Caco-2 (cell line): ENCODE measurements around the gene NEMP1. TPM values are rescaled to one million over a fixed set of nuclear protein-coding genes. Genes with fewer than 3 reads are reported as not detected.

Experiments
- BruUV-seq: library from RNA; stranded (reverse); fragments of 400-500 nt; replicated peaks from 2 replicates; lab custom pipeline; 2021; lab: Mats Ljungman, UMichigan
- CTCF ChIA-PET: fragments of 300-600 bp; sonication (Branson Sonifier 250); formaldehyde crosslinking; loops from one replicate; lab custom pipeline; 2022; ENCODE audit warnings: antibody characterized with exemption; lab: Charles Lee
- POLR2A ChIA-PET: fragments of 300-600 bp; sonication (Branson Sonifier 250); formaldehyde crosslinking; loops from one replicate; lab custom pipeline; 2022; ENCODE audit warnings: antibody characterized with exemption; lab: Charles Lee
- DNase-seq, 2 experiments: peaks; one replicate each; pipeline versions ENCODE4 v3.0.0 to v3.0.0-alpha.2; 2020 to 2022
- H3K27me3 ChIP-seq: replicated peaks from 2 replicates; pipeline ENCODE4 v1.6.0; 2011; ENCODE audit warnings: low read length; ENCODE audit not compliant: control insufficient read depth, insufficient read depth
- H3K36me3 ChIP-seq: 2 replicates; pipeline ENCODE4 v1.5.1; 2011; ENCODE audit warnings: low read length; ENCODE audit not compliant: control insufficient read depth, insufficient read depth
- H3K4me1 ChIP-seq: fragments of 250-450 bp; sonication (Bioruptor Pico); 2 replicates; pipeline ENCODE4 v1.5.1; 2020; ENCODE audit warnings: mild to moderate bottlenecking
- H3K4me3 ChIP-seq: 2 replicates; pipeline ENCODE4 v1.5.1; 2011; ENCODE audit warnings: low read depth, mild to moderate bottlenecking, control low read depth, low read length
- H3K9me3 ChIP-seq: fragments of 250-450 bp; sonication (Bioruptor Pico); 2 replicates; pipeline ENCODE4 v1.5.1; 2020; ENCODE audit warnings: mild to moderate bottlenecking, moderate library complexity
- H3K27ac Mint-ChIP-seq: one replicate; pipeline ENCODE4 v1.8.0; 2022; ENCODE audit warnings: mixed read lengths; ENCODE audit not compliant: unreplicated experiment
- H3K27me3 Mint-ChIP-seq: one replicate; pipeline ENCODE4 v1.8.0; 2022; ENCODE audit warnings: mixed read lengths; ENCODE audit not compliant: insufficient read depth, unreplicated experiment
- H3K36me3 Mint-ChIP-seq: one replicate; pipeline ENCODE4 v1.8.0; 2022; ENCODE audit warnings: mild to moderate bottlenecking, mixed read lengths; ENCODE audit not compliant: insufficient read depth, unreplicated experiment
- H3K4me1 Mint-ChIP-seq: one replicate; pipeline ENCODE4 v1.8.0; 2022; ENCODE audit warnings: low read depth, mixed read lengths; ENCODE audit not compliant: unreplicated experiment
- H3K4me3 Mint-ChIP-seq: one replicate; pipeline ENCODE4 v1.8.0; 2022; ENCODE audit warnings: mild to moderate bottlenecking, moderate library complexity, mixed read lengths; ENCODE audit not compliant: unreplicated experiment
- H3K9me3 Mint-ChIP-seq: one replicate; pipeline ENCODE4 v1.8.0; 2022; ENCODE audit warnings: mixed read lengths; ENCODE audit not compliant: unreplicated experiment
- intact Hi-C: fragments of 100-400 bp; cut with micrococcal nuclease; formaldehyde crosslinking; loops from one replicate; pipeline ENCODE4 v1.10.0; 2022; ENCODE audit not compliant: unreplicated experiment
- total RNA-seq: library from RNA; stranded (reverse); gene quantifications from 2 replicates; pipeline ENCODE4 v1.2.3, GENCODE V29; 2022
- TF ChIP-seq, protein P1 (sequence below), 2 experiments: fragments of 200-600 bp in 1 of 2; IDR thresholded peaks; 1 replicate in 1 of 2; 2 replicates in 1 of 2; pipeline versions ENCODE4 v1.5.1 to v1.8.0; 2011 to 2022; ENCODE audit warnings: antibody characterized with exemption in 1 of 2, control low read depth in 1 of 2, inconsistent platforms in 1 of 2, low read depth in 1 of 2, low read length in 1 of 2, mild to moderate bottlenecking in 1 of 2, moderate library complexity in 1 of 2; ENCODE audit not compliant: insufficient read depth in 1 of 2, severe bottlenecking in 1 of 2, unreplicated experiment in 1 of 2

The NEMP1 gene
- total RNA-seq, 1 experiment from 2014 or later, result 40.1 TPM

GRCh38 chr12:57099766-57100165 is 21.2 kb upstream of the NEMP1 start:
- Mint-ChIP-seq H3K4me1 (no peaks in the 10 kb centered on the region), H3K36me3 (peaks cover 22% of the 10 kb centered on the region), H3K27me3 (no peaks in the 10 kb centered on the region), H3K4me3 (no peak overlapping the region), H3K9me3 (no peaks in the 10 kb centered on the region), H3K27ac (no peak overlapping the region)
- Histone ChIP-seq H3K4me3 (no peak overlapping the region), H3K9me3 (no peaks in the 10 kb centered on the region), H3K36me3 (peaks cover 2% of the 10 kb centered on the region; the same call in 1 of the 2 replicates), H3K27me3 (no peaks in the 10 kb centered on the region), H3K4me1 (peaks cover 11% of the 10 kb centered on the region)
- intact Hi-C loops, result no loop called here
- BruUV-seq, result no TSS peak
- no peak for DNase-seq
- POLR2A ChIA-PET, result no interaction called here
- CTCF ChIA-PET, result interaction anchor here (0.6 to 1.9 kb wide), 2 partner anchors 30 to 82 kb away, joined by 8 read pairs; no protein-coding TSS in a partner anchor
- TF ChIP-seq, protein P1, sequence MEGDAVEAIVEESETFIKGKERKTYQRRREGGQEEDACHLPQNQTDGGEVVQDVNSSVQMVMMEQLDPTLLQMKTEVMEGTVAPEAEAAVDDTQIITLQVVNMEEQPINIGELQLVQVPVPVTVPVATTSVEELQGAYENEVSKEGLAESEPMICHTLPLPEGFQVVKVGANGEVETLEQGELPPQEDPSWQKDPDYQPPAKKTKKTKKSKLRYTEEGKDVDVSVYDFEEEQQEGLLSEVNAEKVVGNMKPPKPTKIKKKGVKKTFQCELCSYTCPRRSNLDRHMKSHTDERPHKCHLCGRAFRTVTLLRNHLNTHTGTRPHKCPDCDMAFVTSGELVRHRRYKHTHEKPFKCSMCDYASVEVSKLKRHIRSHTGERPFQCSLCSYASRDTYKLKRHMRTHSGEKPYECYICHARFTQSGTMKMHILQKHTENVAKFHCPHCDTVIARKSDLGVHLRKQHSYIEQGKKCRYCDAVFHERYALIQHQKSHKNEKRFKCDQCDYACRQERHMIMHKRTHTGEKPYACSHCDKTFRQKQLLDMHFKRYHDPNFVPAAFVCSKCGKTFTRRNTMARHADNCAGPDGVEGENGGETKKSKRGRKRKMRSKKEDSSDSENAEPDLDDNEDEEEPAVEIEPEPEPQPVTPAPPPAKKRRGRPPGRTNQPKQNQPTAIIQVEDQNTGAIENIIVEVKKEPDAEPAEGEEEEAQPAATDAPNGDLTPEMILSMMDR (IDR thresholded peaks at IDR 0.05; ENCODE audit: insufficient read depth in 1 of 2, low read depth in 1 of 2, low read length in 1 of 2, severe bottlenecking in 1 of 2, unreplicated experiment in 1 of 2), result no peak

DNA sequence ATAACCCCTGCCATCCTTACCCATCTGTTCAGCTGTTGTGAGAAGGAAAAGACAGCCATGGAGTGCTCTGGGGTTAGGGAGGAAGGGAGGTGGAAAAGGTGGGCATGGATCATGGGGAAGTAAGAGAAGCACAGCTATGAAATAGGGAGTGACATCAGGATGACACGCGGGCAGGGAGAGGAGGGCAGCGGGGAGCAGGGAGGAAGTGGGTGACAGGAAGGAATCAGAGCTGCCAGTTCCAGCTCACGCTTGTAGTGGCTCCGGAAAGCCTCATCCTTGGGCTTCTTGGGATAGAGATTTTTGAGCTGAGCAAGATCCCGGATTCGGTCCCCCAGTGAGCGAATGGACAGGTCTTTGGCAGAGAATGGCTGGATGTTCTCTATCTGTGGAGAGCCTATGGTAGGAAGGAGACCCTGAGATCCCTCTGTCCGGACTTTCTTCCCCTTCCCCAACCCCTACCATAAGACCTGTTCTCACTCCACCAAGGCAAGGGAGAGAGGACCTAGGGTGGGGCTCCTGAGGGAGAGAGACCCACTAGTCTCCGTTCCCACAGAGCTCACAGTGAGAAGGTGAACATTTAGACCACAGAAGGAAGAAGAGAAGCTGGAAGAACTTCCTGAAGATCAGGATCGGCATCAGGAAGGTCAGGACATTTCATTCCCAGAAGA is 20.6 kb upstream of the NEMP1 start:
- ChIA-PET POLR2A (no interaction called here), CTCF (interaction anchor here (0.5 to 3.9 kb wide), 4 partner anchors 13 to 81 kb away, joined by 7 to 19 read pairs (median 8); partner anchors contain the start of gene STAT6)
- intact Hi-C loops, result no loop called here
- no peak overlapping the region for H3K4me3 ChIP-seq
- peaks cover 3% of the 10 kb centered on the region; the same call in 1 of the 2 replicates for H3K36me3 ChIP-seq
- Mint-ChIP-seq H3K4me1 (peaks cover under 1% of the 10 kb centered on the region), H3K9me3 (no peaks in the 10 kb centered on the region), H3K4me3 (no peak overlapping the region), H3K27me3 (no peaks in the 10 kb centered on the region), H3K27ac (no peak overlapping the region), H3K36me3 (peaks cover 24% of the 10 kb centered on the region)
- TF ChIP-seq, protein P1 (IDR thresholded peaks at IDR 0.05; ENCODE audit: insufficient read depth in 1 of 2, low read depth in 1 of 2, low read length in 1 of 2, severe bottlenecking in 1 of 2, unreplicated experiment in 1 of 2), result no peak
- H3K9me3 ChIP-seq, result no peaks in the 10 kb centered on the region
- peaks cover 11% of the 10 kb centered on the region for H3K4me1 ChIP-seq
- DNase-seq, result no peak
- H3K27me3 ChIP-seq, result no peaks in the 10 kb centered on the region
- BruUV-seq, result no TSS peak

GRCh38 chr12:57098546-57098945 is 20.0 kb upstream of the NEMP1 start:
- ChIA-PET CTCF (interaction anchor here (0.5 to 3.9 kb wide), 4 partner anchors 14 to 75 kb away, joined by 3 to 19 read pairs (median 8); partner anchors contain the start of gene STAT6), POLR2A (no interaction called here)
- H3K9me3 Mint-ChIP-seq, result no peaks in the 10 kb centered on the region
- H3K4me1 ChIP-seq, result peaks cover 14% of the 10 kb centered on the region
- DNase-seq, result no peak
- intact Hi-C loops, result no loop called here
- no peak overlapping the region for H3K4me3 ChIP-seq
- H3K9me3 ChIP-seq, result no peaks in the 10 kb centered on the region
- no peak overlapping the region for H3K4me3 Mint-ChIP-seq
- peaks cover 3% of the 10 kb centered on the region; the same call in 1 of the 2 replicates for H3K36me3 ChIP-seq
- H3K36me3 Mint-ChIP-seq, result peaks cover 29% of the 10 kb centered on the region
- peaks cover 7% of the 10 kb centered on the region for H3K4me1 Mint-ChIP-seq
- H3K27me3 ChIP-seq, result no peaks in the 10 kb centered on the region
- no peaks in the 10 kb centered on the region for H3K27me3 Mint-ChIP-seq
- BruUV-seq, result no TSS peak
- no peak overlapping the region for H3K27ac Mint-ChIP-seq
- TF ChIP-seq, protein P1 (IDR thresholded peaks at IDR 0.05; ENCODE audit: insufficient read depth in 1 of 2, low read depth in 1 of 2, low read length in 1 of 2, severe bottlenecking in 1 of 2, unreplicated experiment in 1 of 2), result no peak
